ENCODE results near the gene HIGD1C.
"Not testable (repeated sequence)": the region's sequence is repeated elsewhere in the genome, so short reads cannot be mapped to it uniquely, and the experiment has no call there.

HIGD1C gene

DNA sequence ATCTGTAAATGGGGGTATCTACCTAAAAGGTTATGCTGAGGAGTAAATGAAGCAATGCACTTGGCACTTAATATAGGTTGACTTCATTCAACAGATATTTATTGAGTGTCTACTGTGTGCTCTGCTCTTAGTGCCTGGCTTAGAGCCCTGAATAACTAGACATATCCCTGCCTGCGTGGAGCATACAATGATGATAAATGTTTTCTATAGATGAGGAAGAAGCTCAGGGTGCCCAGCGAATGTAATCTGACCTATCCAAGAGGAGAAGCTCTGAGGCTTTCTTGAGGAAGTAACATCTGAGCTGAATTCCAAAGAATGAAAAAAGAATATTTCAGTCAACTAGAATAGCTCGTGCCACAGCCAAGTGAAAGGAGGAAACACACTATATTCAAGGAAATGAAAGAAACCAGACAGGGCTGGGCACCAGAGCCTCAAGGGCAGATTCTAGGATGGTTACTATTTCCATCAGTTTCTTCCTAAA, 17.9 kb upstream of the HIGD1C start:
- no peak for DNase-seq (ENCODE audit: low read depth)

- DNase-seq (ENCODE audit: low read depth): no peak
Observed at GRCh38 chr12:50934981-50935807, 17.1 kb upstream of the HIGD1C start.

DNA sequence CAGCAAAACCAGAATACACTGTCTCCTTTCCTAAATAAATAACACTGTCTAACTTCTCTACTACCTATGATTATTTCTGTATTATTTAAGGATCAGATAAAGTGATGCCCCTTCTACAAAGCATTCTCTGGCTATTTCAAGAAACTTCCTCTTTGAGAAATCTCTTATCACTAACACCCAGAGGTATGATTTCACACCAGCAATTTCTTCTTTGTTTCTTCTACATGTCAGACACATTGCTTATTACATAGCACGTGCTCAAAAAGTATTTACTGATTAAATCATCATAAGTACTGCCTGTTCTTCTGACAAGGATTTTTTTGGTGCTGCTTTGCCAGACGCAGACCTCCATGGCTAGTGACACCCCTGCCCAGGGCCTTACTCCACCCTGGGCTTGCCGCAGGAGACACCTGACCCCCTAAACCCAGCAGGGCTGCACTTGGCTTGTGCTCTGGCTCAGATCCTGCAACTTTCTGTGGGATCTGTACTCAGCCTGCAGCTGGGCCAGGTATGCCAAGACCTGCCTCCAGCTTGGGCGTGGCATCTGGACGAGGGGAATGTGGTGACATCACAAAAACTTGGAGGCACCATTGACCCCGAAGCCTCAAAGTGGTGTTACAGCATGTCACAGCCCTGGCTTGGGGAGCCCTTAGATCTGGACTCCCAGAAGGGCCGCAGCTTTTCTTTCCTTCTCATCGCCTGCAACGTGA, 15.4 kb upstream of the HIGD1C start:
- no peak for DNase-seq (ENCODE audit: low read depth)

DNA sequence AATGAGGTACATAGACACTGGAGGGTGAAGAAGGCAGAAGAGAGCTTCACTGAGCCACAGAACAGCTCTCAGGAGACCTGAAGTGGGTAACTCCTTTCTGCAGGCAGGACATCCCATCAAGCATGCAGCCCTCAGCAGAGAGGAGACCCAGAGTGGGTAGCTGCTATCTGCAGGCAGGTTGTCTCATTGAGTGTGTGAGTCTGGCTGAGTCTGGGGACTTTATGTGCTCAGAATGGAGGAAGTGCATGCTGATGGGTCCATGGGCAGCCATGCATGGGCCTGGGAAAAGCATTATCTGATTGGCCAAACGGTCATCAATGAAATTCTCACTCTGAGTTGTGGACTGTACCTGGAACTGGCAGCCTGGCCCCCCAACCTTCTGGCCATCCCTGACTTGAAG, 14.7 kb upstream of the HIGD1C start:
- DNase-seq (ENCODE audit: low read depth): no peak

GRCh38 chr12:50947933-50948626, 4.3 kb upstream of the HIGD1C start:
- no peak for DNase-seq (ENCODE audit: low read depth)

DNA sequence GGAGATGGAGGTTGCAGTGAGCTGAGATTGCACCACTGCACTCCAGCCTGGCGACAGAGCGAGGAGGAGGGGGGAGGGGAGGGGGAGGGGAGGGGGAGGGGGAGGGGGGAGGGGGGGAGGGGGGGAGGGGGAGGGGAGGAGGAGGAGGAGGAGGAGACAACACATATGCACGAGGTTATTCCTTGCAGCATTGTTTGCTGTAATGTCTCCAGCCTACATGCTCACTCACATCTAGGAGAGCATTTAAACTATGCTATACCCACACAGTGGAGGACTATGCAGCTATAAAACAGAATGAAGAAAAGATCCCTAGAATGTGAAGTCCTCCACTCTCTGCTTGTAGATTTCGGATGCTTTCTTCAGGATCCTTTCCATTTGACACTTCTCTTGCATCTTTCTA, 3.5 kb upstream of the HIGD1C start:
- DNase-seq (ENCODE audit: low read depth): no peak

GRCh38 chr12:50949801-50950302, 2.5 kb upstream of the HIGD1C start:
- no peak for DNase-seq (ENCODE audit: low read depth)

GRCh38 chr12:50951112-50951511, 1.2 kb upstream of the HIGD1C start:
- no peak for DNase-seq (ENCODE audit: low read depth)

DNA sequence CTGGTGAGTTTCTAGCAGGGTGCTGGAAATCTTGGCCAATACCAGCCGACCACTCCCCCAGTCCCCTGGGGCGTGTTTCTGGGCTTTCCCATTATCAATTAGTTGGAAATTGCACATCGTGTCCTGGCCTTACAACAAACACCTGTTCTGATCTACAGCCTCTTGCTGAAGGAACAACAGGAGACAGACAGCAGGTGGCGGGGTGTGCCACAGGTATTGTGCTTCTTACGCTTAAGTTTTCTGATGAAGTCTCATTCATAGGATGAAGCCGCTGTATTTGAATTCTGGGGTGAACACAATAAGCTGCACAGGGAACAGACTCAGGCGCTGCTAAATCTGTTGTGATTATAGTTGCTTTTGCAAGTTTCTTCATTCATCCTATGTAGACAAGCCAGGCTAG, 703 bp downstream of the HIGD1C start:
- DNase-seq (ENCODE audit: low read depth): no peak

DNA sequence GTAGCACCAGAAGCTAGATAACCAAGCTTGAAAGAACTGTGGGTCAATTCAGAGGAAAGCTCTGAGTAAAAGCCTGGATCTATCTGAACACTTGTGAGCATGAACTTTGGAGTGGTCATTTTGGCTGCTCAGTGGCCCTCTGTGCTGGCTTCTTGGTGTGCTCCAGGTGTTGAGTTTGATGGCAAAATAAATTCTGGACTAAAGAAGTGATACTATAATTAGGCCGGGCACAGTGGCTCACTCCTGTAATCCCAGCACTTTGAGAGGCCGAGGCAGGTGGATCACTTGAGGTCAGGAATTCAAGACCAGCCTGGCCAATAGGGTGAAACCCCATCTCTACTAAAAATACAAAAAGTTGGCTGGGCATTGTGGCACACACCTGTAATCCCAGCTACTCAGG, 2.4 kb downstream of the HIGD1C start:
- not testable (repeated sequence) for DNase-seq (ENCODE audit: low read depth)

DNA sequence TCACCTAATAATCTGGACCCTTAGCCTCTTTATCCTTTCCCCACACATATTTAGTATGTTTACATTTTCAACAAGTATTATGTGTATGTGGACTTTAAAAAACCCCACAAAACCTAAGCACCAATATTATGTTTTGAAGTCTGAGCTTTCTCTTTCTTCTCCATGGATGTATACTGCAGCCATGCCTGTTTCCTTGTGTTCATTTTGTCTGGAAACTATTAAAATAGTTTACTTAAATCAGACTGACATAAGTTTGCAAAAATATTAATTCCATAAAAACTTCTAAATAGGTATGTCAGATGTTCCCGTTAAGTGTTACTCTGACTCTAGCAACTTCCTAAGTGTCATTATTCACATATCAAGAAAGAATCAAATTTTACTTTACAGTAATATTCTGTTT, 2.9 kb downstream of the HIGD1C start:
- no peak for DNase-seq (ENCODE audit: low read depth)

GRCh38 chr12:50955697-50956096, 3.4 kb downstream of the HIGD1C start:
- no peak for DNase-seq (ENCODE audit: low read depth)

DNA sequence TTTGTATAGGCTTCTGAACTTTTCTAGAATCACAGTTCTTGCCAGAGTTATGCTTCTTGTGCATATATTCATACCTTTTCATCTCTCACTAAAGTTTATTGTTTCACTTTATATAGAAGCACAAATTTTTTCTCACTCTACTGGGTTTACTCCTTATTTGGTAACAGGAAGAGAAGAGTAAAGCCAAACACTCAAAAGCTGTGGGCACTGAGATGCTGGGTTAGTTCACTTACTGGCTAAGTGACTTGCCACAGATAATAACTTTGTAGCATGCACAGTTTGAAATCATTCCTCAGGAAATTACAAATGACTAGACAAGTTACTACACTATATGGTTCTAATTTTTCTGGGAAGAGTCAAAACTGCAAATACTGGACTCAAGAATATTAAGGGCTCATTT, 7.8 kb downstream of the HIGD1C start:
- DNase-seq (ENCODE audit: low read depth): no peak

DNA sequence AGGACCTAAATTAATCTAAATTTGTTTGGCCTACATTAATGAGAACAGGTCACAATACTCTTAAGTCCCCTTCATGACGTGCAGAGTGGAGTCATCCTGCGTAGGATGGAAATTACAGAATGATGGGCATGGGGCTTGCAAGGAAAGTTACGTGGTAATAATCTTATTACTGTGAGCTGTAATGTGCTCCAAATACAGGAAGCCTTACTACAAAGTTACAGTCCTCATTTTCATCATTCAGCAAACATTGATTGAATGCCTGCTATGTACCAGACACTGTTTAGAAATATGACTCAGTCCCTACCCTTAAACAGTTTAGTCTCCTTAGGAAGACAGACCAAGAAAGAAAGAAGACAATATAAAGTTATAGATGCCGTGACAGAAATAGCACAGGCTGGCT, 9.4 kb downstream of the HIGD1C start:
- no peak for DNase-seq (ENCODE audit: low read depth)

DNA sequence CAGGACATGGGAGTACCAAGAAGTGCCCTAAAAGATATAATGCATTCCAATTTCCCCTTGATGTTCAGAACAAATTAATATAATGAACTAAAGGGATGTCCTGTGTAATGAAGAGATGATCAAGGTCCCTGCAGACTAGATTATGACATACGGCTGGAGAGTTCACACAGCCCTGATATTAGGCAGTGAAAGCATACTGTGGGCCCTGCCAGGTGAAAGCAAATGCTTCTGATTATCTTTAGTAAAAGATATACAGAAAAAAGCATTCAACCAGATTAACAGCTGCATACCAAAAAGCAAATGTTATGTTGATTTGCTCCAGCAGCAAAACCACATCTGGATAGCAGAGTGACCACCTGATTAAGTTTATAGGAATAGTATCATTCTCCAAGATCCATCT, 12.1 kb downstream of the HIGD1C start:
- DNase-seq (ENCODE audit: low read depth): no peak

- DNase-seq (ENCODE audit: low read depth): no peak
Observed at GRCh38 chr12:50971946-50972345, 19.6 kb downstream of the HIGD1C start.

GRCh38 chr12:50979369-50980052, 27.2 kb downstream of the HIGD1C start:
- DNase-seq (ENCODE audit: low read depth): no peak

GRCh38 chr12:50980545-50980944, 28.2 kb downstream of the HIGD1C start:
- DNase-seq (ENCODE audit: low read depth): no peak

DNA sequence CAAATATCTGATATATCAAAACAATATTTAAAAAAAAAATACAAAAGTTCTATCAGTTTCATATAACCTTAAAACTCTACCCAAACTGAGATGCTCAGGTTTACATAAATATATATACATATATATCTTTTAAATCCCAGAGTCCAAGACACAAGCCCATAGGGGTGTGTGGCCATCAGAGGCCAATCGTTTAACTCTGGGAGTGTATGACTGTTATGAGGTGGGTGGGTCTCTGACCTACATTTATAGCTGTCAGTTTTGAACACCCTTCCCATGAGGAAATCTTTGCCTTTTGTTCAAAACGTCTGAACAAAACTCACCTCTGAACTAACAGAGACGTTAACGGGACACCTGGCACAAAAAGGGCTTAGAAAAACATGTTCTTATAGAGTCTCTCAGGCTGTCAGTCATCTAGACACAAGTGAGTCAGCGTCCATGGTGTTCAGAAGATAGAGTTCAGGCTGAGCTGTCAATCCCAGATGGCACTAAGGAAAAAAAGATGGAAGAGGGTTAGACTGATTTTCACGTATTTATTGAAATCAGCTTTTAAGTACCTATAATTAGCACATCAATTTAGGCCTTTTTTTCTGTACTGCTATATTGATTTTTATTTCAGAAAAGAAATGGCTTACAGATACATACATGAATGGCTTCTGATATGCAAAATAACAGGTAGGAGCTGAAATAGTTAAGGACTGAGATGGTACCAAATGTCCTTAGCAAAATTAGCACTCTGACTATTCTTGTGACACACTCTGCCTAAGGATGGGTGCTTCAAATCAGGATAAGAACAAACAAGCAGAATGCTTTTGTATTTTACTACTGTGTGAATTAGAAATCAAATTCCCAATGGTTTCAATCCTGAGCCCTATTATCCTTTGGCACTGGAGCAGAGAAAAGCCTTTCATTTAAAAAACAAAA, 29.2 kb downstream of the HIGD1C start:
- DNase-seq (ENCODE audit: low read depth): no peak

DNA sequence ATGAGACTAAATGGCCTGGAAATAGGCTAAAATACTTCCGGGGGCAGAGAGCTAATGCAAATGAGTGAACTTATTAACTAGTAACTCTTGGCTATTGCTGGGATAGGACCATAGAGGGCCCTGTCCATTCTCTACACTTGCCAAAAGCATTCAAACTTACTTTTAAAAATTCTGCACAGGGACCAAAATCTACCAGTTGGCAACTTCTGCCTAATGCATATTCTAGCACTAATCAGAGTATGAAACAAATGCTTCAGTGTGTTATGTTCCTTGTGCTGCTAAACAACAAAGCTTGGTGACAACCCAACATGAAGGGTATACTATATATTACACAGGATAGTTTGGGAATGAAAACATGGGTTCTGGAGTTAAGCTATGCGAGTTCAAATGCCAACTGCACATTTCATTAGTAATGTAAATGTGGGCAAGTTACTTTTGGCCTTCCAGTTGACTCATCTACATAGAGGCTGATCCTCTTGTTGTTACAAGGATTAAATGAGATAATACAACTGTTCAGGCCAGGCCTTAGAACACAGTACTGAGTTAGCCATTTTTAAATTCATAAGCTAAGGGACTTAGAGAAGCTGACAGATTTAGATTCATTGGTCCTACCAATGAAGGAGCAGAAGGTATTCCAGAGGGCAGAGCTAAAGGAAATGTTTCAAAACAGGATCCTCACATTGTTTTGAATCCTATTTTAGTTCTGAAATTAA, 32.4 kb downstream of the HIGD1C start:
- DNase-seq (ENCODE audit: low read depth): no peak

All from activated T-cell treated with anti-CD3 and anti-CD28 coated beads for 1 hour (primary cell).